Subcutaneous adipose tissue (tissue), 4 donors: ENCODE results near the gene CAPN8. TPM values are rescaled to one million over a fixed set of nuclear protein-coding genes. Genes with fewer than 3 reads are reported as not detected.

Experiments
- CTCF ChIP-seq: fragments of 450-650 bp; IDR thresholded peaks from one replicate; pipeline ENCODE4 v1.5.1; 2016; ENCODE audit warnings: low read depth, mild to moderate bottlenecking, control low read depth, antibody characterized with exemption, moderate library complexity
- total RNA-seq, 4 donors: library from RNA; depleted of rRNA; stranded (reverse); fragments of >200 nt; gene quantifications; one replicate each; pipeline ENCODE4 v1.1.0, GENCODE V29; 2016

The CAPN8 gene
- not detected for total RNA-seq

- TF ChIP-seq CTCF = no peak
Observed at GRCh38 chr1:223665592-223666312, at the start of gene CAPN8. TSS of gene CAPN8 (minus strand) at chr1:223665701. CDS start at chr1:223665646, 55 bp downstream.

GRCh38 chr1:223714849-223715603 is 49.5 kb upstream of the CAPN8 start:
- TF ChIP-seq CTCF = no peak

- TF ChIP-seq CTCF = no peak
Observed at GRCh38 chr1:223714421-223714724, 48.9 kb upstream of the CAPN8 start.

GRCh38 chr1:223713546-223714420 is 48.3 kb upstream of the CAPN8 start:
- no peak for TF ChIP-seq CTCF

- TF ChIP-seq CTCF = no peak
Observed at GRCh38 chr1:223712850-223713474, 47.5 kb upstream of the CAPN8 start.

- TF ChIP-seq CTCF = no peak
Observed at GRCh38 chr1:223712194-223712849, 46.8 kb upstream of the CAPN8 start, which contains the start of gene CAPN2. TSS of gene CAPN2 (plus strand) at chr1:223712539. CDS start at chr1:223712641, 102 bp downstream.
